ENCODE measurements around the gene NME7. TPM values are rescaled to one million over a fixed set of nuclear protein-coding genes. Genes with fewer than 3 reads are reported as not detected.

The NME7 gene
- total RNA-seq, 1 experiment from 2014 or later = 13.2 TPM

DNA sequence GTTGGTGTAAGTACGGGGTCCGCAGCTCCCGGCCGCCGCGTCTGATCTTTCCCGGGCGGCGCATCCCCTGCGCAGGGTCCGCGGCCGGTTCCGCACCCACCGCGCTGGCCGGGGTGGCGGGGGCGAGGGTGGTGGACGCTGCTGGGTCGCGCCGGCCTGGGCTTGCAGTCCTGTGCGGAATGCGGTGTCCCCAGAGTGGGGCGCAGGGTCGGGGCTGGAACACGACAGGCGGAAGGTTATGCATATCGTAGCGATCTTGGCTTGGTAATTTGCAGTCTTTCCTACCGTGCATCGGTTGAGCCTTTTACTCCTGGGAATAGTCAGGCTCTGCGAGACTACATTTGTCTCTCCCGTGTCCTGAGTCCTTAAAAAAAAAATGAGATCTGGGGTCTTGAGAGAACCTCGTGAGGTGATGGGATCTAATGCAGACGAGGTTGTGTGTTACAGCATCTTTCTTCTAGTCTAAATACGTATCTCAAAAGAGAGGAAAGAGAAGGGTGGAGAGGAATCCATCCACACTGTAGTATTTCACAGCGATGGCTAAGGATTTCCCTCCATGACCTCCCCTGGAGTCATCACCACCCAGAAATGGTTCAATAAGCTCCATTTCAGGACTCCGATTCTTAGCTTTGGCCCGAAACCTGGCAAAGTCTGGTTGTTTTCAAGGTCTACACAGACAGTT is 260.5 kb downstream of the NME7 start:
- H4K8ac ChIP-seq (replicated peaks; ENCODE audit: insufficient read length, low read depth, low read length) = no peak overlapping the region
- Mint-ChIP-seq H3K4me1 (peaks cover 49 to 50% of the 10 kb centered on the region in 2 experiments), H3K27me3 (ENCODE audit: low read depth) (peaks cover 5% of the 10 kb centered on the region), H3K27ac (peak overlapping the region; percentile 79 to 88 (median 82); a peak in 5 of 7 replicates), H3K36me3 (ENCODE audit: insufficient read depth in 1 of 3, low read depth in 3 of 3) (peaks cover 7 to 16% (median 11%) of the 10 kb centered on the region in 3 experiments), H3K9me3 (no peaks in the 10 kb centered on the region; a peak in 1 of 5 replicates), H3K4me3 (peak overlapping the region; percentile 80 to 93)
- H2BK20ac ChIP-seq (ENCODE audit: low read depth, low read length, poor library complexity, severe bottlenecking) = no peak overlapping the region
- no peaks in the 10 kb centered on the region for H4K20me1 ChIP-seq (ENCODE audit: control insufficient read depth, insufficient read depth, insufficient read length)
- peak overlapping the region; percentile 98 for H3K4me2 ChIP-seq (ENCODE audit: insufficient read depth, insufficient read length, low read length)
- peak overlapping the region; percentile 91 for H3K14ac ChIP-seq (ENCODE audit: insufficient read depth, low read length)
- H3K4ac ChIP-seq (ENCODE audit: low read depth, low read length) = no peak overlapping the region
- no peak for DNase-seq
- H3K27ac ChIP-seq (ENCODE audit: insufficient read length, low read depth, low read length) = no peak overlapping the region
- H3K4me1 ChIP-seq (ENCODE audit: insufficient read depth, low read length) = peaks cover 17% of the 10 kb centered on the region; the same call in 1 of the 2 replicates
- no CpG with 5 or more reads among the region's 41 CpGs for whole genome bisulfite sequencing (ENCODE audit: extremely low coverage, insufficient read length, low lambda C conversion rate)
- H3K23ac ChIP-seq (ENCODE audit: insufficient read length, low read depth, low read length) = no peak overlapping the region
- H2AK5ac ChIP-seq (ENCODE audit: insufficient read length, low read length) = no peak overlapping the region
- no peak overlapping the region for H3K56ac ChIP-seq (ENCODE audit: insufficient read length, low read depth, low read length)
- H2BK15ac ChIP-seq (ENCODE audit: low read depth, low read length) = no peak overlapping the region
- peak overlapping the region; percentile 92 for H3K9ac ChIP-seq (ENCODE audit: extremely low read depth, insufficient read length, low read length)
- no peak overlapping the region for H2AFZ ChIP-seq (ENCODE audit: low read length)
- no peak for TF ChIP-seq CTCF (conservative IDR thresholded peaks at IDR 0.05)
- H3K79me2 ChIP-seq (ENCODE audit: insufficient read depth, low read length) = peaks cover 27% of the 10 kb centered on the region; the same call in 1 of the 2 replicates
- H3K23me2 ChIP-seq (ENCODE audit: insufficient read length, low read depth, low read length, poor library complexity, severe bottlenecking) = peaks cover 11% of the 10 kb centered on the region
- H3K27me3 ChIP-seq (ENCODE audit: insufficient read depth, low read length) = no peaks in the 10 kb centered on the region
- H2BK5ac ChIP-seq (ENCODE audit: insufficient read length, low read length) = no peak overlapping the region
- no peak overlapping the region for H4K5ac ChIP-seq (ENCODE audit: insufficient read length, low read depth, low read length)
- no peak overlapping the region for H3T11ph ChIP-seq (ENCODE audit: low read length)
- H2BK12ac ChIP-seq (ENCODE audit: insufficient read length, low read depth, low read length) = no peak overlapping the region
- peak overlapping the region; percentile 65 for H3K18ac ChIP-seq (ENCODE audit: insufficient read length, low read depth, low read length)
- no peak overlapping the region for H4K91ac ChIP-seq (ENCODE audit: insufficient read length, low read depth, low read length)
- H3K79me1 ChIP-seq (ENCODE audit: insufficient read depth, low read depth, low read length, poor library complexity, severe bottlenecking) = no peaks in the 10 kb centered on the region
- H2BK120ac ChIP-seq (ENCODE audit: low read depth, low read length, poor library complexity, severe bottlenecking) = no peak overlapping the region
- H3K9me3 ChIP-seq (ENCODE audit: control insufficient read depth, low read depth, low read length) = no peaks in the 10 kb centered on the region

Measured in H9 (cell line).